Jurkat, Clone E6-1 (cell line): ENCODE results near the gene GPR78.

Source experiments
- DNase-seq: peaks from one replicate; pipeline ENCODE4 v3.0.0-alpha.2; 2011; ENCODE audit warnings: low read depth, low spot score
- H3K4me3 ChIP-seq: 2 replicates; pipeline ENCODE4 v1.5.1; 2011; ENCODE audit warnings: mild to moderate bottlenecking, low read length, control low read depth, moderate library complexity

GPR78 gene

GRCh38 chr4:8581094-8581861 is 1.1 kb downstream of the GPR78 start:
- H3K4me3 ChIP-seq: no peak overlapping the region
- no peak for DNase-seq

GRCh38 chr4:8582016-8582415 is 1.8 kb downstream of the GPR78 start:
- no peak overlapping the region for H3K4me3 ChIP-seq
- no peak for DNase-seq

GRCh38 chr4:8582436-8582835 is 2.2 kb downstream of the GPR78 start:
- DNase-seq: no peak
- no peak overlapping the region for H3K4me3 ChIP-seq

GRCh38 chr4:8582941-8583654 is 2.9 kb downstream of the GPR78 start:
- no peak overlapping the region for H3K4me3 ChIP-seq
- no peak for DNase-seq

- no peak for DNase-seq
- no peak overlapping the region for H3K4me3 ChIP-seq
These were observed 3.4 kb downstream of the GPR78 start for GRCh38 chr4:8583655-8584025.

GRCh38 chr4:8585186-8585585 is 5.0 kb downstream of the GPR78 start:
- DNase-seq: no peak
- no peak overlapping the region for H3K4me3 ChIP-seq

- DNase-seq: no peak
These were observed 5.6 kb downstream of the GPR78 start for GRCh38 chr4:8585721-8586212.

GRCh38 chr4:8586246-8586645 is 6.1 kb downstream of the GPR78 start:
- no peak overlapping the region for H3K4me3 ChIP-seq
- DNase-seq: no peak

More at GRCh38 chr4:8585721-8586212, 5.6 kb downstream of the GPR78 start:
- no peak overlapping the region for H3K4me3 ChIP-seq

GRCh38 chr4:8586671-8587468 is 6.7 kb downstream of the GPR78 start:
- DNase-seq: no peak
- no peak overlapping the region for H3K4me3 ChIP-seq

GRCh38 chr4:8587469-8588195 is 7.4 kb downstream of the GPR78 start:
- no peak for DNase-seq
- no peak overlapping the region for H3K4me3 ChIP-seq

- no peak overlapping the region for H3K4me3 ChIP-seq
- no peak for DNase-seq
These were observed 7.9 kb downstream of the GPR78 start for GRCh38 chr4:8588196-8588470.

GRCh38 chr4:8589336-8589735 is 9.1 kb downstream of the GPR78 start:
- DNase-seq: no peak
- H3K4me3 ChIP-seq: no peak overlapping the region

- no peak overlapping the region for H3K4me3 ChIP-seq
- no peak for DNase-seq
These were observed 9.8 kb downstream of the GPR78 start for GRCh38 chr4:8589823-8590545.

- no peak for DNase-seq
- H3K4me3 ChIP-seq: no peak overlapping the region
These were observed 10.3 kb downstream of the GPR78 start for GRCh38 chr4:8590546-8590880.

- no peak for DNase-seq
- no peak overlapping the region for H3K4me3 ChIP-seq
These were observed 10.9 kb downstream of the GPR78 start for GRCh38 chr4:8591114-8591513.

- no peak for DNase-seq
- no peak overlapping the region for H3K4me3 ChIP-seq
These were observed 11.6 kb downstream of the GPR78 start for GRCh38 chr4:8591626-8592365.

- DNase-seq: no peak
- no peak within 1 kb of the TSS for H3K4me3 ChIP-seq
These were observed 12.4 kb downstream of the GPR78 start, which contains the start of gene CPZ for GRCh38 chr4:8592366-8593263. Gene CPZ, plus strand, starts transcription at chr4:8592765. Its CDS starts 69 bp downstream, at chr4:8592834.
